Neural cell (in vitro differentiated cells): ENCODE measurements around the gene ASPDH. TPM values are rescaled to one million over a fixed set of nuclear protein-coding genes. Genes with fewer than 3 reads are reported as not detected.

Source experiments
- H2AFZ ChIP-seq: fragments of 200-600, 300-800 bp; sonication (generic), shearing (Covaris generic); 2 replicates; pipeline ENCODE4 v1.6.0; 2014; ENCODE audit warnings: low read depth, mild to moderate bottlenecking, antibody characterized with exemption, low read length, moderate library complexity
- H3F3A ChIP-seq: fragments of 200-600 bp; shearing (Covaris generic); 2 replicates; pipeline ENCODE4 v1.6.1; 2016; ENCODE audit warnings: mild to moderate bottlenecking, moderate library complexity, mixed read lengths, antibody characterized with exemption, low read length; ENCODE audit not compliant: insufficient read depth, poor library complexity, severe bottlenecking
- H3K27ac ChIP-seq: fragments of 200-600, 300-800 bp; sonication (generic), shearing (Covaris generic); 2 replicates; pipeline ENCODE4 v1.5.1; 2014; ENCODE audit warnings: mild to moderate bottlenecking, low read length, moderate library complexity
- H3K27me3 ChIP-seq: fragments of 300-800, 200-600 bp; sonication (generic), shearing (Covaris generic); 2 replicates; pipeline ENCODE4 v1.6.0; 2014; ENCODE audit warnings: mild to moderate bottlenecking, low read depth, low read length, moderate library complexity; ENCODE audit not compliant: insufficient read depth
- H3K36me3 ChIP-seq: fragments of 300-800, 200-600 bp; sonication (generic), shearing (Covaris generic); 2 replicates; pipeline ENCODE4 v1.5.1; 2014; ENCODE audit warnings: mild to moderate bottlenecking, antibody characterized with exemption, low read length, moderate library complexity; ENCODE audit not compliant: insufficient read depth
- H3K4me2 ChIP-seq: fragments of 300-800, 200-600 bp; sonication (generic), shearing (Covaris generic); 2 replicates; pipeline ENCODE4 v1.6.0; 2014; ENCODE audit warnings: mild to moderate bottlenecking, low read length
- H3K4me3 ChIP-seq: fragments of 300-800, 200-600 bp; sonication (generic), shearing (Covaris generic); 2 replicates; pipeline ENCODE4 v1.5.1; 2014; ENCODE audit warnings: mild to moderate bottlenecking, low read length, moderate library complexity
- H3K79me2 ChIP-seq: fragments of 200-600 bp; shearing (Covaris generic); replicated peaks from 2 replicates; pipeline ENCODE4 v1.6.0; 2014; ENCODE audit warnings: mild to moderate bottlenecking, low read length, moderate library complexity; ENCODE audit not compliant: insufficient read depth
- H3K9ac ChIP-seq: fragments of 300-800, 200-600 bp; sonication (generic), shearing (Covaris generic); 2 replicates; pipeline ENCODE4 v1.6.1; 2016; ENCODE audit warnings: mild to moderate bottlenecking, low read length, mixed read lengths
- H3K9me2 ChIP-seq: fragments of 200-600 bp; shearing (Covaris generic); 2 replicates; pipeline ENCODE4 v1.6.1; 2016; ENCODE audit warnings: mild to moderate bottlenecking, low read length, mixed read lengths; ENCODE audit not compliant: insufficient read depth
- H3K9me3 ChIP-seq: fragments of 200-600, 300-800 bp; sonication (generic), shearing (Covaris generic); 2 replicates; pipeline ENCODE4 v1.6.1; 2016; ENCODE audit warnings: mild to moderate bottlenecking, mixed run types, low read length, moderate library complexity, mixed read lengths
- H4K20me1 ChIP-seq: fragments of 200-600 bp; shearing (Covaris generic); 2 replicates; pipeline ENCODE4 v1.6.1; 2016; ENCODE audit warnings: mild to moderate bottlenecking, mixed run types; ENCODE audit not compliant: insufficient read depth
- CTCF ChIP-seq: fragments of 450-650 bp; IDR thresholded peaks from 2 replicates; pipeline ENCODE4 v1.5.1; 2014; ENCODE audit warnings: antibody characterized with exemption, mild to moderate bottlenecking, moderate library complexity; ENCODE audit not compliant: poor library complexity, severe bottlenecking
- EP300 ChIP-seq: fragments of 450-650 bp; conservative IDR thresholded peaks from 2 replicates; pipeline ENCODE4 v1.6.1; 2014; ENCODE audit warnings: antibody characterized with exemption, mild to moderate bottlenecking, moderate library complexity; ENCODE audit not compliant: poor library complexity, severe bottlenecking
- EZH2 ChIP-seq: fragments of 200-600, 300-800 bp; shearing (Covaris generic), sonication (generic); IDR thresholded peaks from 2 replicates; pipeline ENCODE4 v1.6.1; 2014; ENCODE audit warnings: antibody characterized with exemption, low read length, borderline replicate concordance, mild to moderate bottlenecking; ENCODE audit not compliant: insufficient read depth, poor library complexity, severe bottlenecking
- MXI1 ChIP-seq: fragments of 450-650 bp; conservative IDR thresholded peaks from 2 replicates; pipeline ENCODE4 v1.6.1; 2014; ENCODE audit warnings: antibody characterized with exemption, mild to moderate bottlenecking; ENCODE audit not compliant: poor library complexity, severe bottlenecking
- POLR2AphosphoS5 ChIP-seq: IDR thresholded peaks from 2 replicates; pipeline ENCODE4 v1.6.1; 2012
- RAD21 ChIP-seq: fragments of 450-650 bp; conservative IDR thresholded peaks from 2 replicates; pipeline ENCODE4 v1.6.1; 2014; ENCODE audit warnings: antibody characterized with exemption, mild to moderate bottlenecking, moderate library complexity
- SMC3 ChIP-seq: fragments of 450-650 bp; conservative IDR thresholded peaks from 2 replicates; pipeline ENCODE4 v1.6.1; 2014; ENCODE audit warnings: antibody characterized with exemption, mild to moderate bottlenecking, moderate library complexity; ENCODE audit not compliant: poor library complexity
- TAF1 ChIP-seq: IDR thresholded peaks from 2 replicates; pipeline ENCODE4 v1.6.1; 2012; ENCODE audit warnings: low read depth
- polyA plus RNA-seq: library from polyadenylated mRNA; depleted of rRNA; stranded (reverse); fragments of >200 nt; gene quantifications from 2 replicates; pipeline ENCODE4 v1.2.3, GENCODE V29; 2014
- TF ChIP-seq, protein P1 (sequence below): IDR thresholded peaks from 2 replicates; pipeline ENCODE4 v1.6.1; 2012; ENCODE audit warnings: borderline replicate concordance

The ASPDH gene
- polyA plus RNA-seq, 1 donor from 2014 or later: not detected

DNA sequence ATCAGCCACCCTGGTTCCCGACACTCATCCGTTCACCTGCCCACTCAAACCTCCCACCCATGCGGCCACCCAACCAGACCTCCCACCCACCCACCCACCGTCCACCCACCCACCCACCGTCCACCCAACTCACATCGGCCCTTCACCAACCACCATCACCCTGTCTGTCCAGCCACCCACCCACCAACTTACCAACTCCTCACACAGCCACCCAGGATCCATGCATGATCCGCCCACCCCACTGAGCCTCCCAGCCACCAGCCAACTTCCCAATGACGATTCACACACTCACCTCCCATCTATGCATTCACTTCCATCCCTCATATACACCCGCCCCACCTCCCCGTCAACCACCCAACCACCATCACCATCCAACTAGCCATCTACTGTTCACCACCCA is 7.0 kb downstream of the ASPDH start:
- Histone ChIP-seq H3K4me2 (no peak overlapping the region), H3K36me3 (no peaks in the 10 kb centered on the region), H3K9me2 (no peaks in the 10 kb centered on the region), H3F3A (no peaks in the 10 kb centered on the region), H4K20me1 (no peaks in the 10 kb centered on the region), H3K4me3 (no peak overlapping the region), H2AFZ (no peak overlapping the region), H3K27me3 (no peaks in the 10 kb centered on the region), H3K9me3 (no peaks in the 10 kb centered on the region), H3K27ac (no peak overlapping the region), H3K9ac (no peak overlapping the region), H3K79me2 (no peaks in the 10 kb centered on the region)
- TF ChIP-seq SMC3 (no peak), RAD21 (no peak), CTCF (no peak), TAF1 (no peak), EP300 (no peak), POLR2AphosphoS5 (no peak), MXI1 (no peak), EZH2 (no peak)
- TF ChIP-seq, protein P1, sequence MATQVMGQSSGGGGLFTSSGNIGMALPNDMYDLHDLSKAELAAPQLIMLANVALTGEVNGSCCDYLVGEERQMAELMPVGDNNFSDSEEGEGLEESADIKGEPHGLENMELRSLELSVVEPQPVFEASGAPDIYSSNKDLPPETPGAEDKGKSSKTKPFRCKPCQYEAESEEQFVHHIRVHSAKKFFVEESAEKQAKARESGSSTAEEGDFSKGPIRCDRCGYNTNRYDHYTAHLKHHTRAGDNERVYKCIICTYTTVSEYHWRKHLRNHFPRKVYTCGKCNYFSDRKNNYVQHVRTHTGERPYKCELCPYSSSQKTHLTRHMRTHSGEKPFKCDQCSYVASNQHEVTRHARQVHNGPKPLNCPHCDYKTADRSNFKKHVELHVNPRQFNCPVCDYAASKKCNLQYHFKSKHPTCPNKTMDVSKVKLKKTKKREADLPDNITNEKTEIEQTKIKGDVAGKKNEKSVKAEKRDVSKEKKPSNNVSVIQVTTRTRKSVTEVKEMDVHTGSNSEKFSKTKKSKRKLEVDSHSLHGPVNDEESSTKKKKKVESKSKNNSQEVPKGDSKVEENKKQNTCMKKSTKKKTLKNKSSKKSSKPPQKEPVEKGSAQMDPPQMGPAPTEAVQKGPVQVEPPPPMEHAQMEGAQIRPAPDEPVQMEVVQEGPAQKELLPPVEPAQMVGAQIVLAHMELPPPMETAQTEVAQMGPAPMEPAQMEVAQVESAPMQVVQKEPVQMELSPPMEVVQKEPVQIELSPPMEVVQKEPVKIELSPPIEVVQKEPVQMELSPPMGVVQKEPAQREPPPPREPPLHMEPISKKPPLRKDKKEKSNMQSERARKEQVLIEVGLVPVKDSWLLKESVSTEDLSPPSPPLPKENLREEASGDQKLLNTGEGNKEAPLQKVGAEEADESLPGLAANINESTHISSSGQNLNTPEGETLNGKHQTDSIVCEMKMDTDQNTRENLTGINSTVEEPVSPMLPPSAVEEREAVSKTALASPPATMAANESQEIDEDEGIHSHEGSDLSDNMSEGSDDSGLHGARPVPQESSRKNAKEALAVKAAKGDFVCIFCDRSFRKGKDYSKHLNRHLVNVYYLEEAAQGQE: no peak

GRCh38 chr19:50505856-50506611 is 7.7 kb downstream of the ASPDH start:
- no peak overlapping the region for H3K27ac ChIP-seq
- no peak overlapping the region for H3K4me3 ChIP-seq
- no peak for TF ChIP-seq RAD21
- TF ChIP-seq, protein P1: no peak
- TF ChIP-seq EP300: no peak
- no peak for TF ChIP-seq POLR2AphosphoS5
- TF ChIP-seq MXI1: no peak
- TF ChIP-seq EZH2: no peak
- no peak for TF ChIP-seq SMC3
- no peak for TF ChIP-seq TAF1
- TF ChIP-seq CTCF: no peak
- no peaks in the 10 kb centered on the region for H4K20me1 ChIP-seq
- H3F3A ChIP-seq: no peaks in the 10 kb centered on the region
- no peak overlapping the region for H3K4me2 ChIP-seq
- no peak overlapping the region for H2AFZ ChIP-seq
- no peaks in the 10 kb centered on the region for H3K79me2 ChIP-seq
- no peaks in the 10 kb centered on the region for H3K27me3 ChIP-seq
- no peaks in the 10 kb centered on the region for H3K9me3 ChIP-seq
- no peaks in the 10 kb centered on the region for H3K36me3 ChIP-seq
- no peaks in the 10 kb centered on the region for H3K9me2 ChIP-seq
- no peak overlapping the region for H3K9ac ChIP-seq
